Activated CD4-positive, alpha-beta T cell treated with anti-CD3 and anti-CD28 coated beads for 36 hours (primary cell): Measurements from ENCODE around the gene DYNLT3. TPM values are rescaled to one million over a fixed set of nuclear protein-coding genes. Genes with fewer than 3 reads are reported as not detected.

Experiments
- ATAC-seq: fragments of 200-7000 bp; cut with Tn5 transposase; one replicate; pipeline ENCODE4 v1.10.0; 2021; ENCODE audit warnings: mild to moderate bottlenecking, moderate library complexity
- CTCF ChIA-PET: fragments of 350-600 bp; sonication (Branson Sonifier 250); formaldehyde crosslinking; loops from one replicate; lab custom pipeline; 2021; ENCODE audit warnings: antibody characterized with exemption; lab: Charles Lee
- POLR2A ChIA-PET: fragments of 350-600 bp; sonication (Branson Sonifier 250); formaldehyde crosslinking; loops from one replicate; lab custom pipeline; 2021; ENCODE audit warnings: antibody characterized with exemption, inconsistent platforms; lab: Charles Lee
- DNase-seq: peaks from one replicate; pipeline ENCODE4 v3.0.0-alpha.2; 2020
- H3K27ac Mint-ChIP-seq: one replicate; pipeline ENCODE4 v1.8.0; 2021; ENCODE audit warnings: mixed read lengths
- H3K27me3 Mint-ChIP-seq: one replicate; pipeline ENCODE4 v1.8.0; 2021; ENCODE audit warnings: mixed read lengths
- H3K36me3 Mint-ChIP-seq: one replicate; pipeline ENCODE4 v1.8.0; 2021; ENCODE audit warnings: low read depth, mixed read lengths
- H3K4me1 Mint-ChIP-seq: one replicate; pipeline ENCODE4 v1.8.0; 2021; ENCODE audit warnings: mixed read lengths
- H3K4me3 Mint-ChIP-seq: one replicate; pipeline ENCODE4 v1.8.0; 2021; ENCODE audit warnings: mild to moderate bottlenecking, moderate library complexity, mixed read lengths
- H3K9me3 Mint-ChIP-seq: one replicate; pipeline ENCODE4 v1.8.0; 2021; ENCODE audit warnings: low read depth, mixed read lengths
- intact Hi-C, 2 experiments: fragments of 100-400 bp; cut with DNase I in 1 of 2; cut with micrococcal nuclease in 1 of 2; formaldehyde crosslinking; loops; one replicate each; pipeline versions ENCODE4 v1.14.2 to v1.15.1; 2022 to 2024; cut with DNase I, micrococcal nuclease
- total RNA-seq, 2 experiments: library from RNA; stranded (reverse); gene quantifications; one replicate each; pipeline ENCODE4 v1.2.3, GENCODE V29; 2021

The DYNLT3 gene
- total RNA-seq, 2 experiments from 2014 or later, result 16.1 to 16.8 TPM

DNA sequence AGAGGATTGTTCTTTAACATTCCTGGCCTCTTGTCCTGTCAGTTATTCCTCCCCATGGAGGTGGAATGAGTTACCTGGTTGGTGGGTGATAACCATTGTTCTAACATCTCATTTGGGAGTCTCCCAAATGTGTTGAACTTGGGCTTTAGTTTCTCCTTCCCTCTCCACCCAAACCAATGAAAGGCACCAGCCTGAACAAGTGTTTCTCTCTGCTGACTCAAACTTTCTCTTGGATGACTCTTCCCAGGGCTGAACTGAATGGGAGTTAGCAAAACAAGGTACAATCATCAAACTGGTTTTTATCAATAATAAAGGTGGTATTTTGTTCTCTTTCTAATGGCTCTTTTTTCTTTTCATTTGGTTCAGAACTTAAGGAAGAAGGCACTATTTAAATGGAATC is 2.7 kb downstream of the DYNLT3 start:
- H3K9me3 Mint-ChIP-seq, result no peaks in the 10 kb centered on the region
- POLR2A ChIA-PET, result no interaction called here
- no peak for ATAC-seq
- H3K4me3 Mint-ChIP-seq, result no peak overlapping the region
- H3K27me3 Mint-ChIP-seq, result no peaks in the 10 kb centered on the region
- no peak overlapping the region for H3K27ac Mint-ChIP-seq
- intact Hi-C loops, result loop anchor here in 1 of 2 experiments (10.0 kb wide), 1 partner anchor 480 kb away; the partner anchor contains the start of gene RPGR
- DNase-seq, result no peak
- CTCF ChIA-PET, result no interaction called here
- peaks cover 26% of the 10 kb centered on the region for H3K4me1 Mint-ChIP-seq
- H3K36me3 Mint-ChIP-seq, result peaks cover 4% of the 10 kb centered on the region

DNA sequence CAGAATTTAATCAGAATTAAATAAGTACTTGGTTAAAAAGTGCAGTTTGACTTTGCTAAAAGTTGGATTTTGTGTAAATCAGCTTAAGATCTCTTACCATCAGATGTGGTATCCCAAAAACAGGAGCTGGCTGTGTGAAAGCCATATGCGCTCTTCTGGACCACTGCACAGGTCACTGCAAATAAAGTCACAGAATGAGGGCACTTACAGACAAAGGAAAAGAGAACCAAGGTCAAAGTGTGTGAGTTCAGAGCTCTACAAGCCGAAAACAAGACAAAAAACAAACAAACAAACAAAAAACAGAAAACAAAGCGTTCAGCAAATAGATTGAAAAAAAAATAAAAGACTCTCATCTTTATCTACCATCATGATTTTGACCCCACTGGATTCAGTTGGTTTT is 6.4 kb downstream of the DYNLT3 start:
- Mint-ChIP-seq H3K9me3 (no peaks in the 10 kb centered on the region), H3K4me1 (peaks cover 15% of the 10 kb centered on the region), H3K27me3 (no peaks in the 10 kb centered on the region), H3K4me3 (no peak overlapping the region), H3K36me3 (peaks cover 6% of the 10 kb centered on the region), H3K27ac (peak overlapping the region; percentile 37)
- ATAC-seq (no peak), DNase-seq (no peak)
- intact Hi-C loops, result loop anchor here in 1 of 2 experiments (10.0 kb wide), 1 partner anchor 484 kb away; the partner anchor contains the start of gene RPGR
- ChIA-PET POLR2A (no interaction called here), CTCF (interaction anchor here (1.0 to 1.2 kb wide), 2 partner anchors 11 to 16 kb away, joined by 5 to 6 read pairs; no protein-coding TSS in a partner anchor)

DNA sequence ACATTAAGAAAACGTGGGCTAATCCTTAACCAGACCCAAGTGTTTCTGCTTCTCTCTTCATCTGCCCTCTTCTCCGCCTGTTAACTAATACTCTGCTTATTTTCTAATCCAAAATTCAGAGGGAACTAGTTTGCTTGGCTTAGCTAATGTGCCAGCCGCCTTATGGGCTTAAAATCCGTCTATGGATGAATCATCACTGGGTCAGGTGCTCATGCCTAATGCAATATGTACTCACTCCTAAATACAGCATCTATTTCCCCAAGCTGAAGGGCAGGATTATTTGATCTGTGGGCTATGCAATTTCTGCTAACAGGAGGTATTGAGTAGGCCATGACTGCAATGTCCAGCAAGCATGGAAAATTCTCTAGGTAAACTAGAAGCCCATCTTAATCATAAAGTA is 12.4 kb downstream of the DYNLT3 start:
- no peaks in the 10 kb centered on the region for H3K27me3 Mint-ChIP-seq
- no peak for DNase-seq
- ChIA-PET CTCF (interaction anchor here (1.5 kb wide), 1 partner anchor 11 kb away, joined by 5 read pairs; no protein-coding TSS in a partner anchor), POLR2A (no interaction called here)
- no peak overlapping the region for H3K4me3 Mint-ChIP-seq
- ATAC-seq, result no peak
- peaks cover 5% of the 10 kb centered on the region for H3K36me3 Mint-ChIP-seq
- no peak overlapping the region for H3K27ac Mint-ChIP-seq
- intact Hi-C loops, result loop anchor here in 1 of 2 experiments (10.0 kb wide), 1 partner anchor 150 kb away; the partner anchor contains the start of gene XK
- H3K4me1 Mint-ChIP-seq, result peaks cover 1% of the 10 kb centered on the region
- no peaks in the 10 kb centered on the region for H3K9me3 Mint-ChIP-seq

DNA sequence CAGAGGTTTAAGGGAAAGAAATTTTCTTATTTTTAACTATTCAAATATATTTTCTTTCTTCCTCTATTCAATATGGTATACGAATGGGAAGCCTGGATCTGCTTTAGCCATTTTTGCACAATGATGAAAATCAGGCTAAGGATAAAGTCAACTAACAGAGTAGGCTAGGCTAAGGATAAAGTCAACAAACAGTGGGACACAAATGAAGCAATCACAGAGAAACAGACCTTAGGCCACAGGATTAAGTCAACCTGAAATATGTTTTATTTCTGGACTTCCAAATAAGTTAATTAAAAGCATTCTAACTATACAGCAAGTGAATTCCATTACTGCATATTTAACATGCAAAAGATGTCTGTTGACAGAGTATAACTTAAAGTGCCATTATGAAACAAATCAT is 17.0 kb downstream of the DYNLT3 start:
- CTCF ChIA-PET, result interaction anchor here (0.6 kb wide), 1 partner anchor 89 kb away, joined by 3 read pairs; no protein-coding TSS in a partner anchor
- ATAC-seq, result no peak
- intact Hi-C loops, result loop anchor here in 1 of 2 experiments (10.0 kb wide), 1 partner anchor 146 kb away; the partner anchor contains the start of gene XK

DNA sequence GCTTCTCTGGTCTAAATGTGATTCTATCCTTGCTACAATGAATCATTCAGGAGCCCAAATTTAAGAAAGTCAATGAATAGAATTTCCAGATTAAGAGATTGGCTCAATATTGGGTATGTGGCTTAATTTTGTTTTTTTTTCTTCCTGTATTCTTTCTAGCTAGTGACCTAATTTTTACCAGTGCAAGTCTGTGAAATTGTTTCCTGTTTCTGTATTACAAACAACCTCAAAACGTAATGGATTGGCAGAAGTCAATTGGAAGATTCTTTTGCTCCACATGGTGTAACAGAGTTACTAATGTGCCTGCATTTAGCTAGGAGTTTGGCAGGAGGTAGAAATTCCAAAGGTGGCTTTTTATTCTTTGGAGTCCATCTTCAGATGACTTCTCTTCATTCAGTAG is 17.6 kb downstream of the DYNLT3 start:
- DNase-seq, result no peak
- no peak for ATAC-seq
- H3K4me3 Mint-ChIP-seq, result no peak overlapping the region
- CTCF ChIA-PET, result interaction anchor here (0.6 to 1.0 kb wide), 2 partner anchors 12 to 89 kb away, joined by 3 to 6 read pairs; no protein-coding TSS in a partner anchor
- H3K4me1 Mint-ChIP-seq, result peaks cover 16% of the 10 kb centered on the region
- POLR2A ChIA-PET, result no interaction called here
- H3K9me3 Mint-ChIP-seq, result no peaks in the 10 kb centered on the region
- no peak overlapping the region for H3K27ac Mint-ChIP-seq
- intact Hi-C loops, result loop anchor here (10.0 kb wide), 2 partner anchors 145 to 325 kb away; partner anchors contain the start of gene XK (in 1 of the 2)
- H3K36me3 Mint-ChIP-seq, result no peaks in the 10 kb centered on the region
- H3K27me3 Mint-ChIP-seq, result no peaks in the 10 kb centered on the region

More for the DNA sequence above, 17.0 kb downstream of the DYNLT3 start:
- no peak for DNase-seq
- no peaks in the 10 kb centered on the region for H3K36me3 Mint-ChIP-seq
- peaks cover 11% of the 10 kb centered on the region for H3K4me1 Mint-ChIP-seq
- no peaks in the 10 kb centered on the region for H3K27me3 Mint-ChIP-seq
- POLR2A ChIA-PET, result no interaction called here
- H3K9me3 Mint-ChIP-seq, result no peaks in the 10 kb centered on the region
- no peak overlapping the region for H3K27ac Mint-ChIP-seq
- H3K4me3 Mint-ChIP-seq, result no peak overlapping the region

DNA sequence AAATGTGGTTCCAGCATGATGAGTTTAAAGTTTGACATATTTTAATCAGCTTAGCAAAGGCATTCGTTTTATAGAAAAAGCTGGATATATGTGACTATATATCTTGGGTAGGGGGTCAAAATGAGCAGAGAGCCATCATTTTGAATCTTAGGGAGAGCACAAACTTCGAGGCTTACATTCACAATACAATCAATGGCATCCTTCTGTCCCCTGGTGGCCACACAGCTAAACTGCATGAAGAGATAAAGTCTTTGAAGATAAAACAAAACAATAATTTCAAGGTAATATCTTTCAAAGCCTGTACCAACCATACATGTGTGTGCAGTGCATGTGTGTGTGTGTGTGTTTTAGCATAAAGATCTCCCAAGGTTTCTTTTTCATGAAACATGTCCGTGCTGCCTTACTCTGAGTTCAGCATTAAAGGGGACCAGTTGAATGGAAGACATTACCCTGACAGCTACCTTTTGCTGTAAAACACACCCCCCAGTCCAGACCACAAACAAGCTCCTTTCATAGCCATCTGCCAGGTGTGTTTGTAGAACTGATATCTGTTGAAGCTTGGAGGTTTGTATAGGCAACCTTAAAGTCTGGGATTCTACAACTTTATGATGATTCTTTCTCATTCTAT is 22.0 kb downstream of the DYNLT3 start:
- peak; percentile 66 for DNase-seq
- no peaks in the 10 kb centered on the region for H3K36me3 Mint-ChIP-seq
- H3K9me3 Mint-ChIP-seq, result no peaks in the 10 kb centered on the region
- H3K4me3 Mint-ChIP-seq, result no peak overlapping the region
- ChIA-PET POLR2A (no interaction called here), CTCF (interaction anchor here (0.6 to 6.8 kb wide), 13 partner anchors 9 to 329 kb away, joined by 3 to 119 read pairs (median 5); no protein-coding TSS in a partner anchor)
- intact Hi-C loops, result loop anchor here (1.0 to 10.0 kb wide), 3 partner anchors 79 to 321 kb away; no protein-coding TSS in a partner anchor
- no peaks in the 10 kb centered on the region for H3K27me3 Mint-ChIP-seq
- H3K27ac Mint-ChIP-seq, result no peak overlapping the region
- ATAC-seq, result peak; percentile 47
- H3K4me1 Mint-ChIP-seq, result peaks cover 22% of the 10 kb centered on the region

DNA sequence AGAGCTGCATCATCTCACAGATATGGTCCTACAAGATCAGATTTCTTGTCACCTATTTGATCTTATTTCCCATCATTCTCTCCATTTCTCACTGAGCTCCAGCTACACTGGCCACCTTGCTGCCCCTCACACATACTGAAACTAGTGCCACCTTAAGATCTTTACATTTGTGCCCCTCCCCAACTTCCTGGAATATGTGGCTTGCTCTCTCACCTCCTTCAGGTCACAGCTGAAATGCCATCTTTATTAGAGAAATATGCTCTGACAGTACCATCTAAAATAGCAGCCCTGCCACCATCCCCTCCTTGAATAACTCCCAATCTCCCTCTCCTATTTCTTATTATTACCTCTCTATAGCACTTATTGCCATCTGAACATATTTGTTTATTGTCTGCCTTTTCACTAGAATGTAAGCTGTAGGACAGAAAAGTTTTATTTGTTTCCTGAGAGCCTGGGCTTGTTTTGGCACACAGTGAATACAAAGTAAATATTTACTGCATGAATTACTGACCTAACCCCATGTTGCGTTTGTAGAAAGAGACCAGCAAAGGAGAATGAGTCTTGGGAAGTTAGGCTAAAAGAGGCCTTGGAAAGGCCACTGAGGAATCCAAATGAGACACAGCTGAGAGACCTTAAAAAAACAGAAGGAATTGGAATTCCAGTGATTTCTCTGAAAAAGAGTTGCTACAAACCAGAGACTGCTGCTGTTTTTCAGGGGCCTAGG is 22.7 kb downstream of the DYNLT3 start:
- H3K27me3 Mint-ChIP-seq, result no peaks in the 10 kb centered on the region
- DNase-seq, result no peak
- H3K4me3 Mint-ChIP-seq, result no peak overlapping the region
- H3K27ac Mint-ChIP-seq, result no peak overlapping the region
- peaks cover 18% of the 10 kb centered on the region for H3K4me1 Mint-ChIP-seq
- H3K36me3 Mint-ChIP-seq, result no peaks in the 10 kb centered on the region
- CTCF ChIA-PET, result interaction anchor here (0.9 to 6.8 kb wide), 12 partner anchors 9 to 329 kb away, joined by 3 to 119 read pairs (median 5); no protein-coding TSS in a partner anchor
- intact Hi-C loops, result loop anchor here (1.0 to 10.0 kb wide), 3 partner anchors 78 to 320 kb away; no protein-coding TSS in a partner anchor
- no peaks in the 10 kb centered on the region for H3K9me3 Mint-ChIP-seq
- POLR2A ChIA-PET, result no interaction called here
- no peak for ATAC-seq

DNA sequence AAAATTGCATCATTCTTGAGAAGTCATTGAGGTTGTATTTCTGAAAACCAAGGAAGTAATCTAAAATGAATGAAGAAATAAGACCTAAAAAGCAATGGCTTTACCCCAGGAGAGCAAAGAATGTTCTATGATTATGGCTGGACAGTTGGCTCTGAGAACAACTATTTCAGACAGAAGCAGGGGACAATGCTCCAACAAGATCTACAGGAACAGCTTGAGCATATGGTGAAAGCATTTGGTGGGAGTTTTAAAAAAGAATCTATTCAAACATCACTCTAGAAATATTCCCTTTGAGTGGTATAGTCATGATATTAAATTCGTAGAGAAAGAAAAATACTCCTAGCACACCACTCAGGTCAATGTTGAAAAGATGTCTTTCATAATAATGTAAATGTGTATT is 26.7 kb downstream of the DYNLT3 start:
- H3K27me3 Mint-ChIP-seq, result no peaks in the 10 kb centered on the region
- CTCF ChIA-PET, result no interaction called here
- no peaks in the 10 kb centered on the region for H3K36me3 Mint-ChIP-seq
- no peaks in the 10 kb centered on the region for H3K9me3 Mint-ChIP-seq
- POLR2A ChIA-PET, result no interaction called here
- no peak overlapping the region for H3K27ac Mint-ChIP-seq
- intact Hi-C loops, result loop anchor here (10.0 kb wide), 1 partner anchor 316 kb away; no protein-coding TSS in a partner anchor
- DNase-seq (no peak), ATAC-seq (no peak)
- peaks cover 12% of the 10 kb centered on the region for H3K4me1 Mint-ChIP-seq
- H3K4me3 Mint-ChIP-seq, result no peak overlapping the region

DNA sequence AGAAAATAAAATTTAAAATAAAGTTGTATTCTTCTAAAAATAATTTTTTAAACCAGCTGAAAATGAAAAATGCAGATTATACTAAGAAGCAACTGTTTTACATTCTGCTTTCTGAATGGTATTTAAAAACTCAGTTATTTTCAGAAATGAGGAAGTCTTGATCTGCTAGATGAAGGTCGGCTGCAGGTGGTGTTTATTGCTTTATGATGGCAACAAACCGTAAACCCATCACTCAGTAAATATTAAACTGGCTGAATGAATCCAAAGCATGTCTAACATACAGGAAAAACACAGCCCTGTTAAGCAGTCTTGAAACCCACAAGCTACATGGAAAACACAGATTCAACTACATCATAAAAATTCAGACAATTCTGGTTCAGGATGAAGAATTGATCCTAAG is 29.3 kb downstream of the DYNLT3 start:
- intact Hi-C loops, result no loop called here
- no peaks in the 10 kb centered on the region for H3K27me3 Mint-ChIP-seq
- H3K9me3 Mint-ChIP-seq, result no peaks in the 10 kb centered on the region
- POLR2A ChIA-PET, result no interaction called here
- DNase-seq (no peak), ATAC-seq (no peak)
- H3K4me1 Mint-ChIP-seq, result no peaks in the 10 kb centered on the region
- H3K36me3 Mint-ChIP-seq, result no peaks in the 10 kb centered on the region
- H3K27ac Mint-ChIP-seq, result no peak overlapping the region
- no peak overlapping the region for H3K4me3 Mint-ChIP-seq
- CTCF ChIA-PET, result no interaction called here

DNA sequence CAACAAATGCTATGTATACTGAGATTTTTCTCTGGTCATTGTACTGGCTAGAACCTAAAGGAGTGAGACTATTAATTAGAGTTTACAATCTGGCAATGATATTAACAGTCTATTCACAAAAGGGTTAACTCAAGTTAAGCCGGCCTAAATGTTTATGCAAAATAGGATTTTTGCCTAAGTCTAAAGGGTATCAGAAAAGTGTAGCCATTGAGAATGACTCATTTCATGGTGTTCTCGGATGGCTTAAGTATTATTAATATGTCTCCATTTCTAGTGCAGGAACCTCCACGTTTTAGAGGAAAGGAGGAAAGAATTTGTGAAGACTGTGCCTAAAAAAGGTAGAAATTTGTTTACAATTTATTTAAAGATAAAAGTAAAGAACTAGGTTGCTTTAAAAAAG is 29.8 kb downstream of the DYNLT3 start:
- Mint-ChIP-seq H3K27ac (no peak overlapping the region), H3K9me3 (no peaks in the 10 kb centered on the region), H3K36me3 (no peaks in the 10 kb centered on the region), H3K4me3 (no peak overlapping the region), H3K4me1 (no peaks in the 10 kb centered on the region), H3K27me3 (no peaks in the 10 kb centered on the region)
- no peak for DNase-seq
- POLR2A ChIA-PET, result no interaction called here
- ATAC-seq, result no peak
- intact Hi-C loops, result no loop called here
- CTCF ChIA-PET, result no interaction called here

DNA sequence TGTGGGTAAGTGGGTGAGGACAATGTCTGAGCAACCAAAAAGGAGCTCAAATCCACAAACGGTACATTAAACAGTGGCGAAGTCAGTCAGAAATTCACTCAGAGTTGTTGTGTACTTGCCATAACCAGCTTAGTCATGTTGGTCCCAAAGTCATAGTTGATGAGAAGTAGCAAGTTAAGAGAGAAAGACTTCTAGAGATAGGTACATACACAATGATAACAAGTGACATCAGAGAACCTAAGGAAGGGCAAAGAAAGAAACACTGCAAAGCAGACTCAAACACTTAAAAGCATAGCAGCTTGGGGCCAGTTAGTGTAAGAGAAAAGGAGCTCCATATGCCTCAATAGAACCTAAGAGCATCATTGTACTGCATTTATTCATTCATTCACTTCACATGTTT is 30.2 kb downstream of the DYNLT3 start:
- no peak overlapping the region for H3K27ac Mint-ChIP-seq
- no peak overlapping the region for H3K4me3 Mint-ChIP-seq
- no peaks in the 10 kb centered on the region for H3K36me3 Mint-ChIP-seq
- ChIA-PET POLR2A (no interaction called here), CTCF (no interaction called here)
- DNase-seq, result no peak
- H3K9me3 Mint-ChIP-seq, result no peaks in the 10 kb centered on the region
- no peaks in the 10 kb centered on the region for H3K4me1 Mint-ChIP-seq
- no peak for ATAC-seq
- no peaks in the 10 kb centered on the region for H3K27me3 Mint-ChIP-seq
- intact Hi-C loops, result no loop called here
